IMR-90 (cell line): Measurements from ENCODE around the gene IRGM. TPM values are rescaled to one million over a fixed set of nuclear protein-coding genes. Genes with fewer than 3 reads are reported as not detected.

Experiments
- ATAC-seq: fragments of 200-7000 bp; cut with Tn5 transposase; 2 replicates; pipeline ENCODE4 v1.9.1; 2020; ENCODE audit warnings: low read depth, mild to moderate bottlenecking, moderate library complexity
- BruUV-seq: library from RNA; stranded (reverse); fragments of 400-500 nt; replicated peaks from 2 replicates; lab custom pipeline; 2021; lab: Mats Ljungman, UMichigan
- CTCF ChIA-PET: fragments of 300-600 bp; formaldehyde crosslinking; extraction: SDS; loops from one replicate; lab custom pipeline; 2021; ENCODE audit warnings: antibody characterized with exemption; lab: Yijun Ruan, JAX
- POLR2A ChIA-PET: fragments of 300-600 bp; sonication (Branson Sonifier 250); formaldehyde crosslinking; loops from one replicate; lab custom pipeline; 2022; ENCODE audit warnings: antibody characterized with exemption; ENCODE audit not compliant: unreplicated experiment; lab: Charles Lee
- DNase-seq: peaks from one replicate; pipeline ENCODE4 v3.0.0; 2013
- H2AFZ ChIP-seq: replicated peaks from 2 replicates; pipeline ENCODE3; 2013; ENCODE audit warnings: low read length, mild to moderate bottlenecking; ENCODE audit not compliant: poor library complexity
- H2AK5ac ChIP-seq: 2 replicates; pipeline ENCODE4 v1.6.1; 2013; ENCODE audit warnings: low read depth, low read length, inconsistent platforms
- H2AK9ac ChIP-seq: replicated peaks from 2 replicates; pipeline ENCODE3; 2013; ENCODE audit warnings: mild to moderate bottlenecking, low read depth, low read length, moderate library complexity; ENCODE audit not compliant: poor library complexity
- H2BK120ac ChIP-seq: 2 replicates; pipeline ENCODE4 v1.6.1; 2013; ENCODE audit warnings: low read depth, low read length, inconsistent platforms
- H2BK15ac ChIP-seq: 3 replicates; pipeline ENCODE4 v1.6.1; 2013; ENCODE audit warnings: low read depth, low read length, inconsistent platforms
- H2BK20ac ChIP-seq: 2 replicates; pipeline ENCODE4 v1.6.1; 2013; ENCODE audit warnings: low read depth, mild to moderate bottlenecking, inconsistent platforms, low read length, moderate library complexity
- H2BK5ac ChIP-seq: 2 replicates; pipeline ENCODE4 v1.6.1; 2013; ENCODE audit warnings: mild to moderate bottlenecking, low read depth, low read length, inconsistent platforms; ENCODE audit not compliant: poor library complexity, severe bottlenecking
- H3K14ac ChIP-seq: replicated peaks from 2 replicates; pipeline ENCODE4 v1.6.1; 2013; ENCODE audit warnings: low read depth, low read length, inconsistent platforms
- H3K18ac ChIP-seq: 2 replicates; pipeline ENCODE4 v1.6.1; 2013; ENCODE audit warnings: low read depth, low read length, control low read depth
- H3K23ac ChIP-seq: 2 replicates; pipeline ENCODE4 v1.6.1; 2013; ENCODE audit warnings: low read depth, low read length, inconsistent platforms
- H3K27ac ChIP-seq: 2 replicates; pipeline ENCODE4 v1.5.1; 2013; ENCODE audit warnings: mild to moderate bottlenecking, control low read depth, low read length; ENCODE audit not compliant: insufficient read depth
- H3K27me3 ChIP-seq: 2 replicates; pipeline ENCODE4 v1.6.1; 2013; ENCODE audit warnings: low read length; ENCODE audit not compliant: control insufficient read depth, insufficient read depth
- H3K36me3 ChIP-seq: 2 replicates; pipeline ENCODE4 v1.6.1; 2013; ENCODE audit warnings: low read length, mixed read lengths; ENCODE audit not compliant: control insufficient read depth, insufficient read depth
- H3K4ac ChIP-seq: 2 replicates; pipeline ENCODE4 v1.6.1; 2013; ENCODE audit warnings: low read depth, low read length, inconsistent platforms
- H3K4me1 ChIP-seq: 2 replicates; pipeline ENCODE4 v1.6.1; 2013; ENCODE audit warnings: low read length, mixed read lengths; ENCODE audit not compliant: control insufficient read depth, insufficient read depth
- H3K4me2 ChIP-seq: 2 replicates; pipeline ENCODE4 v1.6.1; 2013; ENCODE audit warnings: low read depth, mild to moderate bottlenecking, control low read depth, low read length, moderate library complexity
- H3K4me3 ChIP-seq: 2 replicates; pipeline ENCODE4 v1.5.1; 2013; ENCODE audit warnings: low read depth, mild to moderate bottlenecking, control low read depth, low read length, moderate library complexity; ENCODE audit not compliant: insufficient read depth
- H3K56ac ChIP-seq: 2 replicates; pipeline ENCODE4 v1.6.1; 2013; ENCODE audit warnings: low read length, inconsistent platforms; ENCODE audit not compliant: insufficient read depth; ENCODE audit errors: extremely low read depth
- H3K79me1 ChIP-seq, 2 experiments: 2 replicates each; pipeline ENCODE4 v1.6.1; 2013; ENCODE audit warnings: low read length in 2 of 2, inconsistent platforms in 1 of 2, low read depth in 1 of 2
- H3K9ac ChIP-seq: 2 replicates; pipeline ENCODE4 v1.6.1; 2013; ENCODE audit warnings: low read depth, low read length, control low read depth
- H3K9me1 ChIP-seq: 2 replicates; pipeline ENCODE4 v1.6.1; 2013; ENCODE audit warnings: low read length, inconsistent platforms; ENCODE audit not compliant: insufficient read depth
- H3K9me3 ChIP-seq: 2 replicates; pipeline ENCODE4 v1.6.1; 2013; ENCODE audit warnings: low read length; ENCODE audit not compliant: control insufficient read depth, insufficient read depth
- H4K20me1 ChIP-seq: 2 replicates; pipeline ENCODE4 v1.6.1; 2013; ENCODE audit warnings: low read length, inconsistent platforms; ENCODE audit not compliant: insufficient read depth
- H4K5ac ChIP-seq: 2 replicates; pipeline ENCODE4 v1.6.1; 2013; ENCODE audit warnings: mild to moderate bottlenecking, low read depth, low read length, control low read depth
- H4K8ac ChIP-seq, 2 experiments: 2 replicates each; pipeline ENCODE4 v1.6.1; 2013; ENCODE audit warnings: low read depth in 2 of 2, low read length in 2 of 2, control low read depth in 1 of 2, inconsistent platforms in 1 of 2
- H4K91ac ChIP-seq: 2 replicates; pipeline ENCODE4 v1.6.1; 2013; ENCODE audit warnings: low read depth, low read length, inconsistent platforms; ENCODE audit not compliant: insufficient read depth
- BHLHE40 ChIP-seq: fragments of 150-350 bp; IDR thresholded peaks from 2 replicates; pipeline ENCODE4 v1.6.1; 2016; ENCODE audit warnings: mild to moderate bottlenecking, low read depth, low read length
- CEBPB ChIP-seq: IDR thresholded peaks from 2 replicates; pipeline ENCODE4 v1.6.1; 2012; ENCODE audit warnings: low read depth, low read length, improper control_type of control experiment
- CHD1 ChIP-seq: IDR thresholded peaks from 2 replicates; pipeline ENCODE4 v1.6.1; 2012; ENCODE audit warnings: low read depth, low read length, improper control_type of control experiment
- FOS ChIP-seq: fragments of 150-350 bp; IDR thresholded peaks from 2 replicates; pipeline ENCODE4 v1.6.1; 2016; ENCODE audit warnings: low read depth, low read length
- MAFK ChIP-seq: IDR thresholded peaks from 2 replicates; pipeline ENCODE4 v1.6.1; 2012; ENCODE audit warnings: low read depth, low read length, improper control_type of control experiment
- MAZ ChIP-seq: IDR thresholded peaks from 2 replicates; pipeline ENCODE4 v1.6.1; 2012; ENCODE audit warnings: low read depth, mild to moderate bottlenecking, low read length, improper control_type of control experiment, moderate library complexity, borderline replicate concordance
- RAD21 ChIP-seq: IDR thresholded peaks from 2 replicates; pipeline ENCODE4 v1.6.1; 2012; ENCODE audit warnings: low read length, improper control_type of control experiment
- RCOR1 ChIP-seq: IDR thresholded peaks from 2 replicates; pipeline ENCODE4 v1.6.1; 2012; ENCODE audit warnings: mild to moderate bottlenecking, low read length, improper control_type of control experiment; ENCODE audit not compliant: insufficient replicate concordance
- RFX5 ChIP-seq: IDR thresholded peaks from 2 replicates; pipeline ENCODE4 v1.8.0; 2012; ENCODE audit warnings: low read depth, mild to moderate bottlenecking, low read length, moderate library complexity
- SMC3 ChIP-seq: fragments of 150-350 bp; IDR thresholded peaks from 2 replicates; pipeline ENCODE4 v1.6.1; 2016; ENCODE audit warnings: low read depth, mild to moderate bottlenecking, antibody characterized with exemption, low read length, moderate library complexity
- WGBS, 2 experiments: methylation state at CpG; one replicate each; pipeline versions ENCODE4 v1.1.5 to v1.1.7; 2013; ENCODE audit warnings: missing lambda C conversion rate in 2 of 2; ENCODE audit not compliant: insufficient read length in 1 of 2; ENCODE audit errors: extremely low coverage in 2 of 2; 5-methylcytosine and 5-hydroxymethylcytosine counted together
- dilution Hi-C: fragments of 300-500 bp; cut with HindIII; formaldehyde crosslinking; loops from one replicate; pipeline ENCODE4 v1.14.3; 2018; ENCODE audit warnings: low sequenced_read_pairs; ENCODE audit not compliant: unreplicated experiment
- in situ Hi-C: fragments of 300-500 bp; cut with MboI; formaldehyde crosslinking; loops from 3 replicates; pipeline ENCODE4 v1.14.3; 2019; ENCODE audit warnings: low sequenced_read_pairs, inconsistent platforms, mixed read lengths
- intact Hi-C: fragments of 100-400 bp; cut with micrococcal nuclease; formaldehyde crosslinking; loops from 2 replicates; pipeline ENCODE4 v1.10.0; 2022
- polyA plus RNA-seq, 3 experiments: library from polyadenylated mRNA; depleted of rRNA; stranded (reverse); fragments of >200 nt; gene quantifications; 2 replicates each; pipeline ENCODE4 v1.2.3, GENCODE V29; 2012; ENCODE audit warnings: low replicate concordance in 1 of 3
- total RNA-seq: library from RNA; depleted of rRNA; stranded (reverse); fragments of >200 nt; gene quantifications from 2 replicates; pipeline ENCODE4 v1.2.3, GENCODE V29; 2012
- TF ChIP-seq, protein P1 (sequence below): fragments of 150-350 bp; IDR thresholded peaks from 2 replicates; pipeline ENCODE4 v1.6.1; 2017; ENCODE audit warnings: mild to moderate bottlenecking, antibody characterized with exemption, low read length, low read depth

IRGM gene
- total and polyA plus RNA-seq, 2 of the 4 experiments (the other 2 are of a cell fraction): not detected

GRCh38 chr5:150797384-150797783 is 48.9 kb upstream of the IRGM start:
- Histone ChIP-seq H2BK5ac (no peak overlapping the region), H3K4me3 (no peak overlapping the region), H3K9ac (no peak overlapping the region), H3K27me3 (no peaks in the 10 kb centered on the region), H2BK20ac (no peak overlapping the region), H3K9me3 (no peaks in the 10 kb centered on the region), H4K91ac (no peak overlapping the region), H3K18ac (no peak overlapping the region), H3K4ac (no peak overlapping the region), H2AK5ac (no peak overlapping the region), H4K8ac (no peak overlapping the region), H3K36me3 (peaks cover 18% of the 10 kb centered on the region), H3K4me1 (peaks cover 8% of the 10 kb centered on the region), H4K5ac (no peak overlapping the region), H2AK9ac (no peak overlapping the region), H3K27ac (no peak overlapping the region), H2AFZ (no peak overlapping the region), H3K23ac (no peak overlapping the region), H3K4me2 (no peak overlapping the region), H2BK120ac (no peak overlapping the region), H3K14ac (no peak overlapping the region), H3K79me1 (peaks cover 19 to 35% of the 10 kb centered on the region in 2 experiments; a peak in 3 of 4 replicates), H2BK15ac (no peak overlapping the region), H3K56ac (no peak overlapping the region), H4K20me1 (no peaks in the 10 kb centered on the region; the same call in 1 of the 2 replicates), H3K9me1 (peaks cover 7% of the 10 kb centered on the region)
- ATAC-seq: no peak
- TF ChIP-seq MAFK (no peak), SMC3 (no peak), MAZ (no peak), RCOR1 (no peak), CEBPB (no peak), FOS (no peak), RFX5 (no peak), RAD21 (no peak), BHLHE40 (no peak), CHD1 (no peak)
- TF ChIP-seq, protein P1, sequence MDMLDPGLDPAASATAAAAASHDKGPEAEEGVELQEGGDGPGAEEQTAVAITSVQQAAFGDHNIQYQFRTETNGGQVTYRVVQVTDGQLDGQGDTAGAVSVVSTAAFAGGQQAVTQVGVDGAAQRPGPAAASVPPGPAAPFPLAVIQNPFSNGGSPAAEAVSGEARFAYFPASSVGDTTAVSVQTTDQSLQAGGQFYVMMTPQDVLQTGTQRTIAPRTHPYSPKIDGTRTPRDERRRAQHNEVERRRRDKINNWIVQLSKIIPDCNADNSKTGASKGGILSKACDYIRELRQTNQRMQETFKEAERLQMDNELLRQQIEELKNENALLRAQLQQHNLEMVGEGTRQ: no peak
- dilution Hi-C loops: no loop called here
- 100% methylated on average over 1 of the region's 2 CpGs; no CpG with 5 or more reads in 1 of the 2 experiments for WGBS, 2 experiments
- no peak for DNase-seq
- in situ Hi-C loops: loop anchor here (10.0 kb wide), 1 partner anchor 367 kb away; no protein-coding TSS in a partner anchor
- ChIA-PET POLR2A (no interaction called here), CTCF (no interaction called here)
- intact Hi-C loops: no loop called here
- no TSS peak for BruUV-seq
